Measurements from ENCODE around the gene G6PD. TPM values are rescaled to one million over a fixed set of nuclear protein-coding genes. Genes with fewer than 3 reads are reported as not detected.

The G6PD gene
- total RNA-seq, 1 donor, result 128 TPM

- peak; percentile 83 for DNase-seq (ENCODE audit: low read depth)
- peak; percentile 92 for TF ChIP-seq CTCF (IDR thresholded peaks at IDR 0.05; ENCODE audit: insufficient read depth, low read depth, low read length)
- no peak overlapping the region for H3K4me3 ChIP-seq (ENCODE audit: low read depth, low read length)
These were observed 11.9 kb downstream of the G6PD start for GRCh38 chrX:154534526-154535322.

GRCh38 chrX:154532690-154533089 lies 14.0 kb downstream of the G6PD start:
- DNase-seq (ENCODE audit: low read depth), result no peak

GRCh38 chrX:154531626-154532025 lies 15.0 kb downstream of the G6PD start:
- DNase-seq (ENCODE audit: low read depth), result peak; percentile 64
- H3K4me3 ChIP-seq (ENCODE audit: low read depth, low read length), result no peak overlapping the region
- no peak for TF ChIP-seq CTCF (IDR thresholded peaks at IDR 0.05; ENCODE audit: insufficient read depth, low read depth, low read length)

More at GRCh38 chrX:154532690-154533089, 14.0 kb downstream of the G6PD start:
- no peak for TF ChIP-seq CTCF (IDR thresholded peaks at IDR 0.05; ENCODE audit: insufficient read depth, low read depth, low read length)
- H3K4me3 ChIP-seq (ENCODE audit: low read depth, low read length), result no peak overlapping the region

GRCh38 chrX:154530286-154530685 lies 16.4 kb downstream of the G6PD start:
- DNase-seq (ENCODE audit: low read depth), result no peak
- no peak for TF ChIP-seq CTCF (IDR thresholded peaks at IDR 0.05; ENCODE audit: insufficient read depth, low read depth, low read length)
- no peak overlapping the region for H3K4me3 ChIP-seq (ENCODE audit: low read depth, low read length)

- H3K4me3 ChIP-seq (ENCODE audit: low read depth, low read length), result no peak overlapping the region
- TF ChIP-seq CTCF (IDR thresholded peaks at IDR 0.05; ENCODE audit: insufficient read depth, low read depth, low read length), result no peak
- DNase-seq (ENCODE audit: low read depth), result peak; percentile 69
These were observed 17.4 kb downstream of the G6PD start for GRCh38 chrX:154529206-154529612.

GRCh38 chrX:154526901-154527675 lies 19.6 kb downstream of the G6PD start:
- peak; percentile 77 for DNase-seq (ENCODE audit: low read depth)
- peak overlapping the region; percentile 38 for H3K4me3 ChIP-seq (ENCODE audit: low read depth, low read length)
- TF ChIP-seq CTCF (IDR thresholded peaks at IDR 0.05; ENCODE audit: insufficient read depth, low read depth, low read length), result peak; percentile 58
